ENCODE data around the gene CMPK2.

Gene CMPK2

GRCh38 chr2:6863792-6864191 is 1.9 kb downstream of the CMPK2 start:
- TF ChIP-seq ZNF843 (tag by site-specific recombination; IDR thresholded peaks at IDR 0.05) (no peak), ZNF354C (tag by site-specific recombination; IDR thresholded peaks at IDR 0.05; ENCODE audit: borderline replicate concordance, low read depth) (no peak), ZNF335 (tag by site-specific recombination; conservative IDR thresholded peaks at IDR 0.05) (no peak), KLF7 (tag by site-specific recombination; IDR thresholded peaks at IDR 0.05; ENCODE audit: borderline replicate concordance) (no peak), ZNF148 (tag by site-specific recombination; IDR thresholded peaks at IDR 0.05; ENCODE audit: borderline replicate concordance) (no peak), ZNF426 (tag by site-specific recombination; IDR thresholded peaks at IDR 0.05) (no peak), REPIN1 (tag by site-specific recombination; IDR thresholded peaks at IDR 0.05; ENCODE audit: low read depth) (no peak), ZNF837 (tag by site-specific recombination; IDR thresholded peaks at IDR 0.05) (no peak), ZNF221 (tag by site-specific recombination; IDR thresholded peaks at IDR 0.05; ENCODE audit: borderline replicate concordance) (no peak), ZNF514 (tag by site-specific recombination; IDR thresholded peaks at IDR 0.05) (no peak), ZNF544 (tag by site-specific recombination; IDR thresholded peaks at IDR 0.05) (no peak), ZNF488 (tag by site-specific recombination; IDR thresholded peaks at IDR 0.05) (no peak), ZNF692 (tag by site-specific recombination; IDR thresholded peaks at IDR 0.05) (no peak), ZNF623 (tag by site-specific recombination; IDR thresholded peaks at IDR 0.05) (no peak)
- Histone ChIP-seq H3K36me3 (ENCODE audit: control insufficient read depth in 2 of 2, insufficient read depth in 1 of 2, low read length in 2 of 2) (peaks cover 0 to 5% of the 10 kb centered on the region in 2 experiments; a peak in 1 of 3 replicates), H3K4me1 (ENCODE audit: control insufficient read depth, insufficient read depth, low read length) (no peaks in the 10 kb centered on the region), H3K9me3 (ENCODE audit: control insufficient read depth, insufficient read depth, low read depth, low read length) (no peaks in the 10 kb centered on the region), H3K4me3 (ENCODE audit: low read depth, low read length) (no peak overlapping the region), H3K27ac (ENCODE audit: extremely low read depth, low read depth, low read length) (no peak overlapping the region)
- ChIA-PET POLR2A (no interaction called here), CTCF (no interaction called here)

GRCh38 chr2:6860296-6860695 is 5.4 kb downstream of the CMPK2 start:
- Histone ChIP-seq H3K4me3 (ENCODE audit: low read depth, low read length) (no peak overlapping the region), H3K27ac (ENCODE audit: extremely low read depth, low read depth, low read length) (no peak overlapping the region), H3K9me3 (ENCODE audit: control insufficient read depth, insufficient read depth, low read depth, low read length) (no peaks in the 10 kb centered on the region), H3K36me3 (ENCODE audit: control insufficient read depth in 2 of 2, insufficient read depth in 1 of 2, low read length in 2 of 2) (peaks cover 0 to 5% of the 10 kb centered on the region in 2 experiments; a peak in 1 of 3 replicates), H3K4me1 (ENCODE audit: control insufficient read depth, insufficient read depth, low read length) (no peaks in the 10 kb centered on the region)
- POLR2A ChIA-PET: no interaction called here
- CTCF ChIA-PET: no interaction called here
- TF ChIP-seq ZNF280C (tag by site-specific recombination; IDR thresholded peaks at IDR 0.05) (no peak), ZNF571 (tag by site-specific recombination; IDR thresholded peaks at IDR 0.05) (no peak), ZFP37 (tag by site-specific recombination; IDR thresholded peaks at IDR 0.05) (no peak), ZNF114 (tag by site-specific recombination; IDR thresholded peaks at IDR 0.05) (no peak)

All from HEK293 (cell line).